Endodermal cell (in vitro differentiated cells): Measurements from ENCODE around the gene CTPS1. TPM values are rescaled to one million over a fixed set of nuclear protein-coding genes. Genes with fewer than 3 reads are reported as not detected.
A peak's percentile ranks its signal among the peaks of the same experiment; 100 is the strongest.

Experiments
- DNase-seq: peaks from one replicate; pipeline ENCODE4 v3.0.0-alpha.2; 2017
- H3K27ac ChIP-seq: 2 replicates; pipeline ENCODE4 v1.5.1; 2013; ENCODE audit warnings: mild to moderate bottlenecking, low read depth, low read length, moderate library complexity
- H3K27me3 ChIP-seq: 2 replicates; pipeline ENCODE4 v1.6.1; 2013; ENCODE audit warnings: mild to moderate bottlenecking, low read length, moderate library complexity; ENCODE audit not compliant: insufficient read depth, control insufficient read depth, poor library complexity, severe bottlenecking
- H3K36me3 ChIP-seq: 2 replicates; pipeline ENCODE4 v1.7.0; 2013; ENCODE audit warnings: mild to moderate bottlenecking, low read length, moderate library complexity; ENCODE audit not compliant: control insufficient read depth, insufficient read depth
- H3K4me1 ChIP-seq: one replicate; pipeline ENCODE4 v1.7.0; 2013; ENCODE audit warnings: low read length; ENCODE audit not compliant: control insufficient read depth, insufficient read depth
- H3K4me3 ChIP-seq: 2 replicates; pipeline ENCODE4 v1.5.1; 2013; ENCODE audit warnings: mild to moderate bottlenecking, low read length, moderate library complexity
- H3K9ac ChIP-seq: 2 replicates; pipeline ENCODE4 v1.6.1; 2013; ENCODE audit warnings: mild to moderate bottlenecking, low read length, moderate library complexity; ENCODE audit not compliant: poor library complexity, severe bottlenecking; ENCODE audit errors: extremely low read depth
- H3K9me3 ChIP-seq: 2 replicates; pipeline ENCODE4 v1.6.1; 2013; ENCODE audit warnings: mild to moderate bottlenecking, low read length, moderate library complexity; ENCODE audit not compliant: control insufficient read depth
- H3K27ac Mint-ChIP-seq: 2 replicates; pipeline ENCODE4 v1.8.0; 2020; ENCODE audit warnings: mixed read lengths
- H3K27me3 Mint-ChIP-seq: 2 replicates; pipeline ENCODE4 v1.8.0; 2021; ENCODE audit warnings: mild to moderate bottlenecking, mixed read lengths; ENCODE audit not compliant: insufficient read depth
- H3K36me3 Mint-ChIP-seq: 2 replicates; pipeline ENCODE4 v1.8.0; 2020; ENCODE audit warnings: low read depth, mixed read lengths
- H3K4me1 Mint-ChIP-seq: 2 replicates; pipeline ENCODE4 v1.8.0; 2020; ENCODE audit warnings: mixed read lengths
- H3K4me3 Mint-ChIP-seq: 2 replicates; pipeline ENCODE4 v1.8.0; 2020; ENCODE audit warnings: mild to moderate bottlenecking, moderate library complexity, mixed read lengths
- H3K9me3 Mint-ChIP-seq: 2 replicates; pipeline ENCODE4 v1.8.0; 2020; ENCODE audit warnings: mild to moderate bottlenecking, mixed read lengths
- CTCF ChIP-seq: fragments of 200-600 bp; sonication (generic); conservative IDR thresholded peaks from 2 replicates; pipeline ENCODE4 v1.5.0; 2021; ENCODE audit warnings: antibody characterized with exemption, mild to moderate bottlenecking
- WGBS, 2 experiments: methylation state at CpG; one replicate each; pipeline versions ENCODE4 v1.1.5 to v1.1.7; 2013; ENCODE audit warnings: missing lambda C conversion rate in 2 of 2, mixed read lengths in 1 of 2; ENCODE audit not compliant: insufficient coverage in 1 of 2, insufficient read length in 1 of 2; 5-methylcytosine and 5-hydroxymethylcytosine counted together
- total RNA-seq, 2 donors: library from RNA; stranded (reverse); fragmentation: NEBNext Ultra II Directional in 1 of 2; extraction: Animal tissue kit (Norgen Biotek cat#: 25700) in 1 of 2; gene quantifications; 2 replicates in 1 of 2; 3 replicates in 1 of 2; pipeline ENCODE4 v1.2.1, GENCODE V29; 2021

The CTPS1 gene
- total RNA-seq, 2 donors from 2014 or later = 79.9 to 84.0 TPM

GRCh38 chr1:40998668-40999067 is 19.2 kb downstream of the CTPS1 start:
- Mint-ChIP-seq H3K9me3 (no peaks in the 10 kb centered on the region), H3K36me3 (peaks cover 76% of the 10 kb centered on the region), H3K4me1 (no peaks in the 10 kb centered on the region), H3K27me3 (no peaks in the 10 kb centered on the region), H3K27ac (no peak overlapping the region), H3K4me3 (no peak overlapping the region)
- H3K4me1 ChIP-seq = no peaks in the 10 kb centered on the region
- H3K9me3 ChIP-seq = no peaks in the 10 kb centered on the region
- H3K36me3 ChIP-seq = peaks cover 96% of the 10 kb centered on the region
- H3K27ac ChIP-seq = no peak overlapping the region
- no peak for DNase-seq
- no peaks in the 10 kb centered on the region for H3K27me3 ChIP-seq
- H3K4me3 ChIP-seq = no peak overlapping the region
- no peak for TF ChIP-seq CTCF
- 93 to 100% methylated on average over 1 to 4 of the region's 4 CpGs for whole genome bisulfite sequencing, 2 experiments
- no peak overlapping the region for H3K9ac ChIP-seq

DNA sequence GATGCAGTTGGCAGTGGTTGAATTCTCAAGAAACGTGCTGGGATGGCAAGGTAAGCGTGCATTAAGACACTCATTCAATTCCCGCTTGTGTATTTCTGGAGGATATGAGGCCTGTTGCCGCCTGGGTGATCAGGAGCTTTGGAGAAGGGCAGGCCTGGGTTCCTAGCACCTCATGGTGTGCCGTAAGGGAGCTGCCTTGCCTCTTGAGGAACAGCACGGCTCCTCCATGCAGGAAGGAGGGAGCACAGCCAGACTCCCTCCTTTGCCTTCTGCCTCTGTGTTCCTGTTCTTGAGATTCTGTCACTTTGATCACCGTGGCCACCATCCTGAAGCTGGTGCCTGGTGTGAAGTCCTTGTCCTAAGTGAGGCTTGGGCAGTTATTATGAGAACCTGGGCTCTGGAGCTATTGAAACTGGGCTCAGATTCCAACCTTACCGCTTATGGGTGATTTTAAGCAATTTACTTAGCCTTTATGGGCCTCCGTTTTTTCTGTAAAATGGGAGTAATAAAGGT is 23.7 kb downstream of the CTPS1 start:
- no peak overlapping the region for H3K27ac ChIP-seq
- no peaks in the 10 kb centered on the region for H3K9me3 ChIP-seq
- TF ChIP-seq CTCF = no peak
- no peak overlapping the region for H3K27ac Mint-ChIP-seq
- H3K4me3 ChIP-seq = no peak overlapping the region
- no peaks in the 10 kb centered on the region for H3K27me3 Mint-ChIP-seq
- H3K36me3 ChIP-seq = peaks cover 97% of the 10 kb centered on the region
- no peak overlapping the region for H3K9ac ChIP-seq
- H3K9me3 Mint-ChIP-seq = no peaks in the 10 kb centered on the region
- no peaks in the 10 kb centered on the region for H3K4me1 ChIP-seq
- no peak overlapping the region for H3K4me3 Mint-ChIP-seq
- 94 to 98% methylated on average over 7 to 9 of the region's 9 CpGs for WGBS, 2 experiments
- H3K36me3 Mint-ChIP-seq = peaks cover 83% of the 10 kb centered on the region
- no peak for DNase-seq
- no peaks in the 10 kb centered on the region for H3K27me3 ChIP-seq
- no peaks in the 10 kb centered on the region for H3K4me1 Mint-ChIP-seq

- TF ChIP-seq CTCF = peak; percentile 59
- no peaks in the 10 kb centered on the region for H3K27me3 ChIP-seq
- peak; percentile 74 for DNase-seq
- Mint-ChIP-seq H3K27me3 (no peaks in the 10 kb centered on the region), H3K4me1 (no peaks in the 10 kb centered on the region), H3K27ac (no peak overlapping the region), H3K9me3 (no peaks in the 10 kb centered on the region), H3K36me3 (peaks cover 83% of the 10 kb centered on the region), H3K4me3 (no peak overlapping the region)
- no peaks in the 10 kb centered on the region for H3K9me3 ChIP-seq
- no peak overlapping the region for H3K4me3 ChIP-seq
- H3K4me1 ChIP-seq = no peaks in the 10 kb centered on the region
- no peak overlapping the region for H3K27ac ChIP-seq
- peaks cover 97% of the 10 kb centered on the region for H3K36me3 ChIP-seq
- 94 to 96% methylated on average over 7 to 11 of the region's 11 CpGs for WGBS, 2 experiments
- no peak overlapping the region for H3K9ac ChIP-seq
Measured at GRCh38 chr1:41003640-41004220, 24.2 kb downstream of the CTPS1 start.
